PFSK-1 (cell line): ENCODE measurements around the gene GLIPR2.

Experiments
- FOXP2 ChIP-seq: optimal IDR thresholded peaks from 2 replicates; pipeline ENCODE3; 2011; ENCODE audit warnings: borderline replicate concordance, control low read depth, inconsistent platforms; ENCODE audit not compliant: insufficient read depth; ENCODE audit errors: extremely low read length, extremely low read depth
- POLR2AphosphoS5 ChIP-seq: IDR thresholded peaks from 2 replicates; pipeline ENCODE4 v1.6.1; 2012; ENCODE audit warnings: low read depth, mild to moderate bottlenecking, control low read depth, low read length, moderate library complexity
- SIN3A ChIP-seq: IDR thresholded peaks from 2 replicates; pipeline ENCODE4 v1.6.1; 2012; ENCODE audit warnings: mild to moderate bottlenecking, low read length, moderate library complexity, borderline replicate concordance; ENCODE audit not compliant: insufficient read depth
- TAF1 ChIP-seq: IDR thresholded peaks from 2 replicates; pipeline ENCODE4 v1.6.1; 2012; ENCODE audit warnings: low read length, control low read depth, borderline replicate concordance; ENCODE audit not compliant: insufficient read depth
- TF ChIP-seq, protein P1 (sequence below), 2 experiments: IDR thresholded peaks; 2 replicates each; pipeline versions ENCODE4 v1.6.1 to v1.8.0; 2011 to 2012; ENCODE audit warnings: low read depth in 2 of 2, low read length in 2 of 2, control low read depth in 1 of 2, inconsistent platforms in 1 of 2, mild to moderate bottlenecking in 1 of 2, moderate library complexity in 1 of 2; ENCODE audit not compliant: insufficient read depth in 1 of 2

DNA sequence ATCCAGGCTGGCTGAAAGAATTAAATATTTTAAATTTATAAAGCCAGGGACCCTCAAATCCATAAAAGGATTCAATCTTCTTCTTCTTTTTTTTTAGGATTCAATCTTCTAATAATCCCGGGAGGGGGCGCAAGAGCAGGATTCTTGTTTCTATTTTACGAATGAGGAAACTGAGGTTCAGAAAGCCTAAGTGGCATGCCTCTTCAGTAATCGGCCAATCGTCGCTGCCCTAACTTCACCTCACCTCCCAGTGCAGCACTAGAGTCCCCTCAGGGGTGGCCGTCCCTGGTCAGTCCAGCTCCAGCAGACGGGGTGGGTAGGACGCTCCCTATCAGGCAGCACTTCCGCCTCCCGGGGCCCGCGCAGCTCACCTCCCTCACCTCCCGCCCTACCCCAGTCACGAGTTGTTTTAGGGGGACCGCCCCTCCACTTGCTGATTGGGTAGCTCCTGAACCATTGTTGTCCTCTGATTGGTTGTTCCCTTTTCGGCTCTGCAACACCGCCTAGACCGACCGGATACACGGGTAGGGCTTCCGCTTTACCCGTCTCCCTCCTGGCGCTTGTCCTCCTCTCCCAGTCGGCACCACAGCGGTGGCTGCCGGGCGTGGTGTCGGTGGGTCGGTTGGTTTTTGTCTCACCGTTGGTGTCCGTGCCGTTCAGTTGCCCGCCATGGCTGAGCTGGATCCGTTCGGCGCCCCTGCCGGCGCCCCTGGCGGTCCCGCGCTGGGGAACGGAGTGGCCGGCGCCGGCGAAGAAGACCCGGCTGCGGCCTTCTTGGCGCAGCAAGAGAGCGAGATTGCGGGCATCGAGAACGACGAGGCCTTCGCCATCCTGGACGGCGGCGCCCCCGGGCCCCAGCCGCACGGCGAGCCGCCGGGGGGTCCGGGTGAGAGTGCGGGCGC, 54.1 kb downstream of the GLIPR2 start, which contains the start of gene CLTA:
- peak; percentile 94; the same call in 1 of the 2 replicates for TF ChIP-seq TAF1
- TF ChIP-seq, protein P1, sequence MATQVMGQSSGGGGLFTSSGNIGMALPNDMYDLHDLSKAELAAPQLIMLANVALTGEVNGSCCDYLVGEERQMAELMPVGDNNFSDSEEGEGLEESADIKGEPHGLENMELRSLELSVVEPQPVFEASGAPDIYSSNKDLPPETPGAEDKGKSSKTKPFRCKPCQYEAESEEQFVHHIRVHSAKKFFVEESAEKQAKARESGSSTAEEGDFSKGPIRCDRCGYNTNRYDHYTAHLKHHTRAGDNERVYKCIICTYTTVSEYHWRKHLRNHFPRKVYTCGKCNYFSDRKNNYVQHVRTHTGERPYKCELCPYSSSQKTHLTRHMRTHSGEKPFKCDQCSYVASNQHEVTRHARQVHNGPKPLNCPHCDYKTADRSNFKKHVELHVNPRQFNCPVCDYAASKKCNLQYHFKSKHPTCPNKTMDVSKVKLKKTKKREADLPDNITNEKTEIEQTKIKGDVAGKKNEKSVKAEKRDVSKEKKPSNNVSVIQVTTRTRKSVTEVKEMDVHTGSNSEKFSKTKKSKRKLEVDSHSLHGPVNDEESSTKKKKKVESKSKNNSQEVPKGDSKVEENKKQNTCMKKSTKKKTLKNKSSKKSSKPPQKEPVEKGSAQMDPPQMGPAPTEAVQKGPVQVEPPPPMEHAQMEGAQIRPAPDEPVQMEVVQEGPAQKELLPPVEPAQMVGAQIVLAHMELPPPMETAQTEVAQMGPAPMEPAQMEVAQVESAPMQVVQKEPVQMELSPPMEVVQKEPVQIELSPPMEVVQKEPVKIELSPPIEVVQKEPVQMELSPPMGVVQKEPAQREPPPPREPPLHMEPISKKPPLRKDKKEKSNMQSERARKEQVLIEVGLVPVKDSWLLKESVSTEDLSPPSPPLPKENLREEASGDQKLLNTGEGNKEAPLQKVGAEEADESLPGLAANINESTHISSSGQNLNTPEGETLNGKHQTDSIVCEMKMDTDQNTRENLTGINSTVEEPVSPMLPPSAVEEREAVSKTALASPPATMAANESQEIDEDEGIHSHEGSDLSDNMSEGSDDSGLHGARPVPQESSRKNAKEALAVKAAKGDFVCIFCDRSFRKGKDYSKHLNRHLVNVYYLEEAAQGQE (IDR thresholded peaks at IDR 0.05; ENCODE audit: insufficient read depth in 1 of 2, low read depth in 2 of 2, low read length in 2 of 2) = peak; percentile 29; a peak in 1 of 4 replicates
- no peak; the same call in 1 of the 2 replicates for TF ChIP-seq SIN3A
- peak; percentile 89 for TF ChIP-seq POLR2AphosphoS5
- TF ChIP-seq FOXP2 = peak; percentile 50
